GM23338 (cell line): ENCODE data around the gene MSL1. TPM values are rescaled to one million over a fixed set of nuclear protein-coding genes. Genes with fewer than 3 reads are reported as not detected.

Source experiments
- ATAC-seq: fragments of 200-7000 bp; cut with Tn5 transposase; 3 replicates; pipeline ENCODE4 v1.9.1; 2020
- DNase-seq: peaks from one replicate; pipeline ENCODE4 v3.0.0-alpha.2; 2015; ENCODE audit warnings: low spot score
- H2AFZ ChIP-seq: fragments of 200-600 bp; sonication (generic); 2 replicates; pipeline ENCODE4 v1.8.0; 2016; ENCODE audit warnings: antibody characterized with exemption, mild to moderate bottlenecking, moderate library complexity
- H3F3A ChIP-seq: fragments of 200-600 bp; sonication (generic); replicated peaks from 2 replicates; pipeline ENCODE4 v1.8.0; 2017; ENCODE audit warnings: antibody characterized with exemption, mixed run types, low read depth
- H3K27ac ChIP-seq: fragments of 200-600 bp; sonication (generic); 2 replicates; pipeline ENCODE4 v1.6.1; 2016; ENCODE audit warnings: low read depth
- H3K27me3 ChIP-seq: fragments of 200-600 bp; sonication (generic); 2 replicates; pipeline ENCODE4 v1.8.0; 2016; ENCODE audit warnings: mild to moderate bottlenecking, mixed run types, moderate library complexity; ENCODE audit not compliant: insufficient read depth
- H3K36me3 ChIP-seq: fragments of 200-600 bp; sonication (generic); 2 replicates; pipeline ENCODE4 v1.8.0; 2016; ENCODE audit warnings: mild to moderate bottlenecking; ENCODE audit not compliant: insufficient read depth
- H3K4me1 ChIP-seq: fragments of 200-600 bp; sonication (generic); 2 replicates; pipeline ENCODE4 v1.8.0; 2016; ENCODE audit warnings: mild to moderate bottlenecking, moderate library complexity; ENCODE audit not compliant: insufficient read depth
- H3K4me2 ChIP-seq: fragments of 200-600 bp; sonication (generic); 2 replicates; pipeline ENCODE4 v1.7.1; 2017; ENCODE audit warnings: mixed run types
- H3K4me3 ChIP-seq: fragments of 200-600 bp; sonication (generic); 2 replicates; pipeline ENCODE4 v1.6.1; 2016; ENCODE audit warnings: mixed run types
- H3K79me2 ChIP-seq: fragments of 200-600 bp; sonication (generic); replicated peaks from 2 replicates; pipeline ENCODE4 v1.8.0; 2017; ENCODE audit warnings: mild to moderate bottlenecking; ENCODE audit not compliant: insufficient read depth
- H3K9me2 ChIP-seq: fragments of 200-600 bp; sonication (generic); 2 replicates; pipeline ENCODE4 v1.8.0; 2017; ENCODE audit not compliant: insufficient read depth
- H4K20me1 ChIP-seq: fragments of 200-600 bp; sonication (generic); replicated peaks from 2 replicates; pipeline ENCODE4 v1.8.0; 2017; ENCODE audit warnings: mild to moderate bottlenecking; ENCODE audit not compliant: insufficient read depth
- H3K27ac Mint-ChIP-seq: 2 replicates; pipeline ENCODE4 v1.8.0; 2020; ENCODE audit warnings: inconsistent platforms, mild to moderate bottlenecking, moderate library complexity, mixed read lengths
- H3K27me3 Mint-ChIP-seq: 3 replicates; pipeline ENCODE4 v1.8.0; 2022; ENCODE audit warnings: low read depth, mild to moderate bottlenecking, moderate library complexity, mixed read lengths, inconsistent platforms; ENCODE audit not compliant: insufficient read depth, poor library complexity
- H3K36me3 Mint-ChIP-seq: 3 replicates; pipeline ENCODE4 v1.8.0; 2021; ENCODE audit warnings: low read depth, mild to moderate bottlenecking, inconsistent platforms, moderate library complexity, mixed read lengths
- H3K4me1 Mint-ChIP-seq: 3 replicates; pipeline ENCODE4 v1.8.0; 2020; ENCODE audit warnings: mild to moderate bottlenecking, inconsistent platforms, mixed read lengths
- H3K4me3 Mint-ChIP-seq: 3 replicates; pipeline ENCODE4 v1.8.0; 2021; ENCODE audit warnings: moderate library complexity, mild to moderate bottlenecking, inconsistent platforms, mixed read lengths
- H3K9me3 Mint-ChIP-seq: 3 replicates; pipeline ENCODE4 v1.8.0; 2020; ENCODE audit warnings: moderate library complexity, mild to moderate bottlenecking, inconsistent platforms, mixed read lengths
- CREB1 ChIP-seq: fragments of 250-450 bp; sonication (Bioruptor Pico); IDR thresholded peaks from 2 replicates; pipeline ENCODE4 v1.5.0; 2020; ENCODE audit warnings: low read depth, mild to moderate bottlenecking, moderate library complexity
- CTCF ChIP-seq, 2 experiments: fragments of 200-600 bp in 1 of 2; sonication (generic) in 1 of 2; conservative IDR thresholded peaks; 2 replicates each; pipeline versions ENCODE4 v1.5.1 to v1.6.1; 2016 to 2017; ENCODE audit warnings: antibody characterized with exemption in 2 of 2, low read depth in 2 of 2, mild to moderate bottlenecking in 2 of 2, moderate library complexity in 1 of 2
- ETS1 ChIP-seq: IDR thresholded peaks from 2 replicates; pipeline ENCODE4 v1.6.1; 2016; ENCODE audit warnings: antibody characterized with exemption
- EZH2 ChIP-seq: fragments of 200-600 bp; sonication (generic); IDR thresholded peaks from one replicate; pipeline ENCODE4 v1.8.0; 2017; ENCODE audit warnings: antibody characterized with exemption, mild to moderate bottlenecking, low read depth; ENCODE audit not compliant: unreplicated experiment
- EZH2phosphoT487 ChIP-seq: fragments of 200-600 bp; sonication (generic); IDR thresholded peaks from one replicate; pipeline ENCODE4 v1.8.1; 2018; ENCODE audit warnings: antibody characterized with exemption; ENCODE audit not compliant: unreplicated experiment
- POLR2AphosphoS5 ChIP-seq: IDR thresholded peaks from 2 replicates; pipeline ENCODE4 v1.6.1; 2016; ENCODE audit warnings: antibody characterized with exemption, low read depth
- REST ChIP-seq: IDR thresholded peaks from one replicate; pipeline ENCODE4 v1.6.1; 2018; ENCODE audit warnings: antibody characterized with exemption; ENCODE audit not compliant: unreplicated experiment
- STAT1 ChIP-seq: IDR thresholded peaks from one replicate; pipeline ENCODE4 v1.6.1; 2016; ENCODE audit warnings: antibody characterized with exemption; ENCODE audit not compliant: unreplicated experiment
- ZNF114 ChIP-seq: fragments of 250-450 bp; sonication (Bioruptor Pico); IDR thresholded peaks from 2 replicates; pipeline ENCODE4 v1.5.0; 2020; ENCODE audit warnings: mild to moderate bottlenecking, moderate library complexity
- ZNF331 ChIP-seq: fragments of 250-450 bp; sonication (Bioruptor Pico); IDR thresholded peaks from 2 replicates; pipeline ENCODE4 v1.5.0; 2020; ENCODE audit warnings: low read depth, mild to moderate bottlenecking, moderate library complexity
- ZNF462 ChIP-seq: fragments of 250-450 bp; sonication (Bioruptor Pico); IDR thresholded peaks from 2 replicates; pipeline ENCODE4 v1.5.0; 2020; ENCODE audit warnings: mild to moderate bottlenecking, moderate library complexity
- polyA plus RNA-seq: library from polyadenylated mRNA; unstranded; fragments of >200 nt; fragmentation: Nextera tagmentation; extraction: Ambion mirVana; gene quantifications from 2 replicates; pipeline ENCODE4 v1.2.1, GENCODE V29; 2016
- total RNA-seq: library from RNA; depleted of rRNA; stranded (reverse); fragments of >200 nt; shearing (Covaris generic); gene quantifications from 2 replicates; pipeline ENCODE4 v1.2.3, GENCODE V29; 2014

The MSL1 gene
- total and polyA plus RNA-seq, 2 experiments from 2014 or later, result 16.2 to 56.5 TPM

- Mint-ChIP-seq H3K27me3 (peaks cover 14% of the 10 kb centered on the region), H3K36me3 (no peaks in the 10 kb centered on the region; the same call in 2 of the 3 replicates), H3K4me3 (no peak overlapping the region; the same call in 2 of the 3 replicates), H3K9me3 (no peaks in the 10 kb centered on the region), H3K4me1 (peaks cover 50% of the 10 kb centered on the region), H3K27ac (peak overlapping the region; percentile 91; the same call in 1 of the 2 replicates)
- Histone ChIP-seq H3K4me3 (no peak overlapping the region), H2AFZ (no peak overlapping the region; the same call in 1 of the 2 replicates), H3K79me2 (no peaks in the 10 kb centered on the region; the same call in 1 of the 2 replicates), H4K20me1 (no peaks in the 10 kb centered on the region), H3K9me2 (no peaks in the 10 kb centered on the region), H3K4me2 (peak overlapping the region; percentile 78; the same call in 1 of the 2 replicates), H3K27me3 (no peaks in the 10 kb centered on the region), H3K36me3 (no peaks in the 10 kb centered on the region), H3K4me1 (peaks cover 36% of the 10 kb centered on the region), H3K27ac (no peak overlapping the region), H3F3A (0 out of 2 replicates have a peak, but pooled peaks cover 6% of the 10 kb centered on the region)
- peak; percentile 9 for ATAC-seq
- TF ChIP-seq CREB1 (CRISPR knock-in tag) (no peak), EZH2 (no peak), POLR2AphosphoS5 (no peak), EZH2phosphoT487 (no peak), ZNF462 (no peak), STAT1 (no peak), REST (no peak), ZNF331 (no peak), CTCF (conservative IDR thresholded peaks at IDR 0.05; ENCODE audit: low read depth in 2 of 2) (no peak), ZNF114 (no peak), ETS1 (no peak)
- DNase-seq, result no peak
Measured at GRCh38 chr17:40075942-40076498, 45.8 kb upstream of the MSL1 start.
